ENCODE data around the gene IL10RA.
"Not testable (repeated sequence)": the region's sequence is repeated elsewhere in the genome, so short reads cannot be mapped to it uniquely, and the experiment has no call there.

The IL10RA gene

GRCh38 chr11:117960406-117960805 is 25.8 kb upstream of the IL10RA start:
- in situ Hi-C loops (cut with HindIII; ENCODE audit: low sequenced_read_pairs) = no loop called here

GRCh38 chr11:117961896-117962295 is 24.3 kb upstream of the IL10RA start:
- in situ Hi-C loops (cut with HindIII; ENCODE audit: low sequenced_read_pairs) = no loop called here

GRCh38 chr11:117962826-117963225 is 23.4 kb upstream of the IL10RA start:
- in situ Hi-C loops (cut with HindIII; ENCODE audit: low sequenced_read_pairs) = no loop called here

- in situ Hi-C loops (cut with HindIII; ENCODE audit: low sequenced_read_pairs) = no loop called here
Measured at GRCh38 chr11:117966908-117967307, 19.3 kb upstream of the IL10RA start.

DNA sequence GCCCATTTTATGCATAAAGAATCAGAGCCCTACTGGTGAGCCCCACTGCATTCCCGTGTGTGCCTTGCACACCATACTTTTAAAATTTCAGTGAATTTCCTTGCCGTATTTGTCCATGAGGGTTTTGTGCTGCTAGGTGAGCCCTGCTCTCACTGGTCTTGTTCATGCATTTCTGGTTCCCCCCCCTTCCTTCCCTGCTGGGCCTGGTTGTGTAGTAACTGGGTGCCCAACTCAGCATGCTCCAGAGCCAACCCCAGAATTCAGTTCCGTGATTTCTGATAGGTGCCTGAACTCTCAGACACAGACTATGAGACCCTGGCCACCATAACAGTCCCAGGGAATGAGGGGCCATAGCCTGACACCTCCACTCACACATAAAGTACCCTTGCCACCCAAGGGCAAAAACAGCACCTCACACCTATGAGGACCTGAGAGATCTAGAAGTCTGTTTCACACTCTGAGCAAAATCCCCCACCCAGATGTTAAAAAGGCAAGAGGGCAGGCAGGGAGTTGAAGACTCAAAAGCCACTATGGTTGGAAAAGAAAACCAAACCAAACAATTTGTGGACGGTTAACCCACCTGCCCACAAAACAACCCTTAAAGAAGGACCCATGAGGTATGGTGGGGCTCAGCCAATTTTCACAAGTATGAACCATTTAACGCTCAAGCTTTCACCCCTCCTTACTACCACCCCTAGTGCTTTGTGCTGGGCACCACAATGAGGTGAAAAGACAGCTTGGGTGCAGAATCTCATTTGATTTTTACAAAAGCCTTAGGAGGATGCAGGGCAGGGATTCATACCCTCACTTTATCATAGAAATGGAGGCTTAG is 16.8 kb upstream of the IL10RA start:
- in situ Hi-C loops (cut with HindIII; ENCODE audit: low sequenced_read_pairs) = no loop called here

GRCh38 chr11:117970400-117971024 is 15.7 kb upstream of the IL10RA start:
- in situ Hi-C loops (cut with HindIII; ENCODE audit: low sequenced_read_pairs) = no loop called here

GRCh38 chr11:117972044-117972443 is 14.2 kb upstream of the IL10RA start:
- in situ Hi-C loops (cut with HindIII; ENCODE audit: low sequenced_read_pairs) = no loop called here

- in situ Hi-C loops (cut with HindIII; ENCODE audit: low sequenced_read_pairs) = no loop called here
Measured at GRCh38 chr11:117972629-117973502, 13.3 kb upstream of the IL10RA start.

GRCh38 chr11:117973503-117973860 is 12.7 kb upstream of the IL10RA start:
- in situ Hi-C loops (cut with HindIII; ENCODE audit: low sequenced_read_pairs) = no loop called here

DNA sequence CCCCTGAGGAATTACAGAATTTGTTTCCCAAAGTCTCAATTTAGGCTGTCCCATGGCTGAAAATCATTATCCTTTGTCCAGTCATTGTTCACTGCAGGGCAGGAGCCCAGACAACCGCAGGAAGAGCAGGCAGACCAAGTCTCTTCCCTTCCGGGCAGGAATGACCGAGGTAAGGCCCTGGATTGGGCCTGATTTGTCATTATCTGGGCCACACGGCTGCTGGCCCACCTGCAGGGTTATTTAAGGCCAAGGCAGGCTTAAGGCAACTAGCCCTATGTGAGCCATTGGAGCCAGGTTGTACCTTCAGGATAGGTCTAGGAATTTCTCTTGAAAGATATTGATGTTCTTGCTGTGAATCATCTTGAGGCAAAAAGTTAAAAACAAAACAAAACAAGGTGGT is 9.7 kb upstream of the IL10RA start:
- in situ Hi-C loops (cut with HindIII; ENCODE audit: low sequenced_read_pairs) = no loop called here

GRCh38 chr11:117977029-117977428 is 9.2 kb upstream of the IL10RA start:
- in situ Hi-C loops (cut with HindIII; ENCODE audit: low sequenced_read_pairs) = no loop called here

- in situ Hi-C loops (cut with HindIII; ENCODE audit: low sequenced_read_pairs) = not testable (repeated sequence)
Measured at GRCh38 chr11:117977612-117978264, 8.5 kb upstream of the IL10RA start.

DNA sequence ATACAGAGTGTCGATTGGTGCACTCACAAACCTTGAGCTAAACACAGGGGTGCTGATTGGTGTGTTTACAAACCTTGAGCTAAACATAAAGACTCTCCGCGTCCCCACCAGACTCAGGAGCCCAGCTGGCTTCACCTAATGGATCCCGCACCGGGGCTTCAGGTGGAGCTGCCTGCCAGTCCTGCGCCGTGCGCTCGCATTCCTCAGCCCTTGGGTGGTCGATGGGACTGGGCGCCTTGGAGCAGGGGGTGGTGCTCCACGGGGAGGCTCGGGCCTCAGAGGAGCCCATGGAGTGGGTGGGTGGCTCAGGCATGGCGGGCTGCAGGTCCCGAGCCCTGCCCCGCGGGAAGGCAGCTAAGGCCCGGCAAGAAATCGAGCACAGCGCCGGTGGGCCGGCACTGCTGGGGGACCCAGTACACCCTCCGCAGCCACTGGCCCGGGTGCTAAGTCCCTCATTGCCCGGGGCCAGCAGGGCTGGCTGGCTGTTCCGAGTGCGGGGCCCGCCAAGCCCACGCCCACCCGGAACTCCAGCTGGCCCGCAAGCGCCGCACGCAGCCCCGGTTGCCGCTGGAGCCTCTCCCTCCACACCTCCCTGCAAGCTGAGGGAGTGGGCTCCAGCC is 7.8 kb upstream of the IL10RA start:
- in situ Hi-C loops (cut with HindIII; ENCODE audit: low sequenced_read_pairs) = not testable (repeated sequence)

- in situ Hi-C loops (cut with HindIII; ENCODE audit: low sequenced_read_pairs) = no loop called here
Measured at GRCh38 chr11:117978991-117979390, 7.2 kb upstream of the IL10RA start.

DNA sequence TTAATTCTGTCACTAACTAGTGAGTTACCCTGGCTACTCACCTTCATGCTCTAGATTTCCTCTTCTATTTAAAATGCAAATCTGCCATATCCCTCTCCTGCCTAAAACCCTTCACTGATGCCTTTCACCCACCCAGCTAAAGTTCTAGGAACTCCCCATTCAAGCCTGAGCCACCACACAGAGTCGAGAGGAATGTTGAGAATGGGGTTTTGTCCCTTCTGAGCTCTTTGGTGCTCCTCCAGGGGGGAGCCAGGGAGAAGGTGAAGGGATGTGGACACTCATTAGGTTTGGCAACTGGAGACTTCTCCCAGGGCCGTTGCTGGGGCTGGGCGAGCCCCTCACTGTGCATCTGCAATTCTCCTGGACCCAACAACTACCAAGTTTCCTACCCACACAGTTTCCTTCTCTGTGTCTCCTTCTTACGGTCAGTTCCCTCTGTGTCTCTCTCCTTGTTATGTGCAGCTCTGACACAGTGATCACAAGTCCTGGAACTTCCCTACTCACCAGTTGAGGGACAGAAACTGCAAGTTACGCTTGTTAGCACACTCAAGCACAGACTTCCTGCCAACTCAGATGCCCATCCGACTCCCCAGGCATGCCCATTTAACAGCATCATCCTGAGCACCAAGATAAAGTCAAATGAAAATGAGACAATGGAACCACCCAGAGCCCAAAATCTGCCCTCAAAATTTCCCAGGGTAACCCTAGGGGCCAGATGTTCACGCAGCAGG is 6.5 kb upstream of the IL10RA start:
- in situ Hi-C loops (cut with HindIII; ENCODE audit: low sequenced_read_pairs) = no loop called here

- in situ Hi-C loops (cut with HindIII; ENCODE audit: low sequenced_read_pairs) = no loop called here
Measured at GRCh38 chr11:117980280-117980679, 5.9 kb upstream of the IL10RA start.

GRCh38 chr11:117980720-117981119 is 5.5 kb upstream of the IL10RA start:
- in situ Hi-C loops (cut with HindIII; ENCODE audit: low sequenced_read_pairs) = no loop called here

- in situ Hi-C loops (cut with HindIII; ENCODE audit: low sequenced_read_pairs) = no loop called here
Measured at GRCh38 chr11:117983163-117983475, 3.1 kb upstream of the IL10RA start.

- in situ Hi-C loops (cut with HindIII; ENCODE audit: low sequenced_read_pairs) = no loop called here
Measured at GRCh38 chr11:117984476-117984875, 1.7 kb upstream of the IL10RA start.

- in situ Hi-C loops (cut with HindIII; ENCODE audit: low sequenced_read_pairs) = no loop called here
Measured at GRCh38 chr11:117986981-117987574, 884 bp downstream of the IL10RA start.

Data from DLD1 (cell line).